Measurements from ENCODE around the gene DAZL. TPM values are rescaled to one million over a fixed set of nuclear protein-coding genes. Genes with fewer than 3 reads are reported as not detected.
"Not testable (repeated sequence)": the region's sequence is repeated elsewhere in the genome, so short reads cannot be mapped to it uniquely, and the experiment has no call there.

DAZL gene
- total RNA-seq: not detected in 2 replicates

- intact Hi-C loops (cut with micrococcal nuclease): loop anchor here (5.0 kb wide), 3 partner anchors 237 to 717 kb away; no protein-coding TSS in a partner anchor
These were observed at the start of gene DAZL for GRCh38 chr3:16604887-16605602. DAZL (minus strand) TSS chr3:16605423; CDS start chr3:16605205, 218 bp downstream.

GRCh38 chr3:16654976-16655375 is 49.8 kb upstream of the DAZL start:
- intact Hi-C loops (cut with micrococcal nuclease): no loop called here

DNA sequence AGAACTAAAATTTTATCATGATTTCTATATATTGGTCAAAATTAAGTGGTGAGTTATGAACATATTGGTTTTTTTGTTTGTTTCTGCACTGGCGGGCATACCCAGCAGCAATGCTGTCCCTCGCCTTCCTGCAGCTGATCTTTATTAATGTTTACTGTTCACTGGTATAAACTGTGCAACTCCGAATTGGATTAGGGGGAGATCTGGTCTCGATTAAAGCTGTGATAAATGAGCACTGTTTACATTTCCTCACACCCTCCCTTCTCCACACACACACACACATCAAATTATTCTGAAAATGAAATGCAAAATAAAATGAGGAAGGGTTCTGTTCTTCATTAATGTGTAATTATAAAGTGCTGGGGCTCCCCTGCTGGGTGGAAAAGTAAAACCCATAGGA is 48.5 kb upstream of the DAZL start:
- intact Hi-C loops (cut with micrococcal nuclease): no loop called here

DNA sequence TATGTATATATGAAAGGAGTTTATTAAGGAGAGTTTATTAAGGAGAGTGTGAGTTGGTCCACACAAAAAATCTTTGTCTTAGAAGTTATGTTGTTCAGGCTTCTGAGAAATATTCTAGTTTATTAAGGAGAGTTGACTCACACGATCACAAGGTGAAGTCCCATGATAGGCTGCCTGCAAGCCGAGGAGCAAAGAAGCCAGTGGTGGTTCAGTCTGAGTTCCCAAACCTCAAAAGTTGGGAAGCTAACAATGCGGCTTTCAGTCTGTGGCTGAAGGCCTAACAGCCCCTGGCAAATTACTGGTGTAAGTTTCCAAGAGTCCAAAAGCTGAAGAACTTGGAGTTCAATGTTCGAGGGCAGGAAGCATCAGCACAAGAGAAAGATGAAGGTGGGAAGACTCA is 42.4 kb upstream of the DAZL start:
- intact Hi-C loops (cut with micrococcal nuclease): no loop called here

GRCh38 chr3:16639806-16640205 is 34.6 kb upstream of the DAZL start:
- intact Hi-C loops (cut with micrococcal nuclease): no loop called here

GRCh38 chr3:16633948-16634347 is 28.7 kb upstream of the DAZL start:
- intact Hi-C loops (cut with micrococcal nuclease): no loop called here

- intact Hi-C loops (cut with micrococcal nuclease): no loop called here
These were observed 27.2 kb upstream of the DAZL start for GRCh38 chr3:16632395-16632794.

DNA sequence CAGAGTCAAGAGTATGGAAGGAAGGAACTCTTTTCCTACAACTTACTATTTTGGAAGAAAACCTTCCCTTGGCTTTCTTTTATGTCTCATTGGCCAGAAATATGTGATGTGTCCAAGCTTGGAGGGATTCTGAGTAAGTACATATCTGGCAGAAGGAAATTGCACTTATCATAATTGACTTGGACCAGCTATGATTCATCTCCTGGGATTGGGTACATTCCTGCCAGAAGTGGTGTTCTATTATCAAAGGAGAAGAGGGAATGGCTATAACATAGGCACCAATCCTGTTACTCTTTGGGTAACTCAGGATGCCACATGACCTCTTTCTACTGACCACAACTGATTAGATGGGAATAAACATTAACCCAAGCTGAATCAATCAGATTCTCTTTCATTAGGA is 13.5 kb upstream of the DAZL start:
- intact Hi-C loops (cut with micrococcal nuclease): no loop called here

DNA sequence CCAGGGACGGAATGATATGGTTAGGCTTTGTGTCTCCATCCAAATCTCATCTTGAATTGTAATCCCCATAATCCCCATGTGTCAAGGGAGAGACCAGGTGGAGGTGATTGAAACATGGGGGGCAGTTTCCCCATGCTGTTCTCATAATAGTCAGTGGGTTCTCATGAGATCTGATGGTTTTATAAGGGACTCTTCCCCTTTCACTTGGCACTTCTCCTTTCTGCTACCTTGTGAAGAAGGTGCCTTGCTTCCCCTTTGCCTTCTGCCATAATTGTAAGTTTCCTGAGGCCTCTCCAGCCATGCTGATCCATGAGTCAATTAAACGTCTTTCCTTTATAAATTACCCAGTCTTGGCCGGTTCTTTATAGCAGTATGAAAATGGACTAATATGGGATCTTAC is 11.9 kb upstream of the DAZL start:
- intact Hi-C loops (cut with micrococcal nuclease): not testable (repeated sequence)

- intact Hi-C loops (cut with micrococcal nuclease): no loop called here
These were observed 10.9 kb upstream of the DAZL start for GRCh38 chr3:16616083-16616482.

- intact Hi-C loops (cut with micrococcal nuclease): no loop called here
These were observed 9.1 kb upstream of the DAZL start for GRCh38 chr3:16614033-16615031.

GRCh38 chr3:16609927-16610580 is 4.8 kb upstream of the DAZL start:
- intact Hi-C loops (cut with micrococcal nuclease): no loop called here

- intact Hi-C loops (cut with micrococcal nuclease): no loop called here
These were observed 3.6 kb upstream of the DAZL start for GRCh38 chr3:16608816-16609215.

GRCh38 chr3:16607718-16608117 is 2.5 kb upstream of the DAZL start:
- intact Hi-C loops (cut with micrococcal nuclease): no loop called here

- intact Hi-C loops (cut with micrococcal nuclease): no loop called here
These were observed 1.2 kb upstream of the DAZL start for GRCh38 chr3:16606398-16606797.

DNA sequence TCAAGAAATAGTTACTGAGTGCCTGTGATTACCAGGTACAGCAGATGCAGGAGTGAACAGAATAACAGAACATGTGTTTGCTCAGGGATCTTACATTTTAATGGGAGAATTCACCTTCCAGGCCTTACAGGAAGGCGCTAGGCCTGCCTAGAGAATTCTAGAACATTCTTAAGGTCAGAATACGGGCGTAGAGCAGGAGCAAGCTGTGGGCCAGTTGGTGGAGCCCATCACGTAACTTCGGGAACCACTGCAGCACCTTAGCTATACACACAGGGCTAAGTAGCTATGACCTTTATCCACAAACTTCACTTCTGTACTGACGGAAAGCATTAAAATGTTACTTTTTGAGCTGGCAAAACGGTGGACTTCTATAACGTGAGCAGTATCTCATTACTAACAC is 743 bp upstream of the DAZL start:
- intact Hi-C loops (cut with micrococcal nuclease): no loop called here

GRCh38 chr3:16604433-16604832 is 790 bp downstream of the DAZL start:
- intact Hi-C loops (cut with micrococcal nuclease): loop anchor here (5.0 kb wide), 3 partner anchors 238 to 718 kb away; no protein-coding TSS in a partner anchor

DNA sequence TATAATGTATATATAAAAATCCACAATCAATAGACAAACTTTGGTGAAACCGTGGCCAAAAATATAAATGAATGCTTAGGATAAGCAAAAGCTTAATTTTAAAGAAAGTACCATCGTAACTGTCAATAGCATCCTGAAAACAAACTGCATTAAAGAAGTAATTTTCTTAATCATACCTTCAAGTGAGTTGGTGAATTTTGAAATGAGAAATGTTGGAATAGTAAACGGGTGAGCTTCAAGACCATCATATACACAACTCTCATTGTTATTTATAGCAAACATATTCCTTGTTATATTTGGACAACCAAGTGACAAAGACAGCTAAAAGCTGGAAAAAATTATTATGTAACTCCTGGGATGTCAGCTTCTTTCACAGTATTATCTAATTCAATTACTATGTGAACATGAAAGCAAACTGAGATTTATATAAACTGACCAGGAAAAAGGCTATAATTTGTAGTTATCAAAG is 3.7 kb downstream of the DAZL start:
- intact Hi-C loops (cut with micrococcal nuclease): loop anchor here (1.0 to 5.0 kb wide), 13 partner anchors 227 to 1240 kb away; partner anchors contain the start of gene PLCL2

GRCh38 chr3:16600780-16601536 is 4.3 kb downstream of the DAZL start:
- intact Hi-C loops (cut with micrococcal nuclease): loop anchor here (1.0 to 5.0 kb wide), 12 partner anchors 228 to 812 kb away; partner anchors contain the start of gene PLCL2

GRCh38 chr3:16599694-16600093 is 5.5 kb downstream of the DAZL start:
- intact Hi-C loops (cut with micrococcal nuclease): loop anchor here (2.0 to 5.0 kb wide), 4 partner anchors 229 to 723 kb away; no protein-coding TSS in a partner anchor

Measured in T-helper 1 cell treated with Interleukin-12 subunit alpha and Interleukin-12 subunit beta and Interleukin-4 antibody, amounts not matched to agents 30 ng/mL and 1 ng/mL, for 36 hours (primary cell).